Left kidney (tissue), 2 donors: ENCODE results near the gene CCDC9B. TPM values are rescaled to one million over a fixed set of nuclear protein-coding genes. Genes with fewer than 3 reads are reported as not detected.

ENCODE experiments used
- DNase-seq: peaks from one replicate; pipeline ENCODE4 v3.0.0-alpha.2; 2013
- polyA plus RNA-seq: library from polyadenylated mRNA; unstranded; fragments of 120-200 nt; gene quantifications from one replicate; pipeline ENCODE4 v1.2.1, GENCODE V29; 2013; ENCODE audit not compliant: insufficient read length

The CCDC9B gene
- polyA plus RNA-seq, 1 donor, result 6.3 TPM

GRCh38 chr15:40293006-40293405 is 47.7 kb downstream of the CCDC9B start:
- no peak for DNase-seq

- no peak for DNase-seq
These were observed 48.5 kb downstream of the CCDC9B start for GRCh38 chr15:40292246-40292645.

GRCh38 chr15:40290918-40291574 is 49.7 kb downstream of the CCDC9B start:
- no peak for DNase-seq

- no peak for DNase-seq
These were observed 50.2 kb downstream of the CCDC9B start for GRCh38 chr15:40290545-40290917.

DNA sequence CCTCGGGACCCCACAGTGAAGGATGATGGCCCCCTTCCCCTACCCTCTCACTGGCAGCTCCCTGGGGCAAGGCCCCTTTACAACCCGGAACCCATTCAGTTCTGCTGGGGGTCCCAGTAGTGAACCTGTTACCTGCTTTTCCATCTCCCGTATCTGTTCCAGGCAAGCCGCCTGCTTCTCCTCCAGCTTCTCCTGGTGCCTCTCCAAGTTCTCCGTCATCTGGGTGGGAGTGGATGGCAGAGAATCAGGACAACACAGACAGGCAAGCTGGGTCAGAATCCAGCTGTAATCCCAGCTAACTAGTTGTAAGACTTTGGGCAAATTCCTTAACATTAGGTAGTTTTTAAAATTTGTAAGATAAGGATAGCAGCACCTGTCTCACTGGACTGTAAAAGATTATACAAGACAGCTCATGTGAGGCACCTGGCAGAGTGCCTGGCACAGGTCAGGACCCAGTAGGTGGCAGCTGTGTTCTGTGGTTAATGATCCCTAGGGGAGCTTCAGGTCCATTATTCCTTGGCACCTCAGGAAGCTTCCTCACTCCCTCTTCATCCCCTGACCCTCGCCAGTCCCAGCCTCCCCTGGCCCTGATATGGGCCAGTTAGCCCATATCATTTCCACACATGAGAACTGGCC is 51.5 kb downstream of the CCDC9B start:
- DNase-seq, result no peak

- DNase-seq, result no peak
These were observed 52.8 kb downstream of the CCDC9B start for GRCh38 chr15:40287968-40288367.

DNA sequence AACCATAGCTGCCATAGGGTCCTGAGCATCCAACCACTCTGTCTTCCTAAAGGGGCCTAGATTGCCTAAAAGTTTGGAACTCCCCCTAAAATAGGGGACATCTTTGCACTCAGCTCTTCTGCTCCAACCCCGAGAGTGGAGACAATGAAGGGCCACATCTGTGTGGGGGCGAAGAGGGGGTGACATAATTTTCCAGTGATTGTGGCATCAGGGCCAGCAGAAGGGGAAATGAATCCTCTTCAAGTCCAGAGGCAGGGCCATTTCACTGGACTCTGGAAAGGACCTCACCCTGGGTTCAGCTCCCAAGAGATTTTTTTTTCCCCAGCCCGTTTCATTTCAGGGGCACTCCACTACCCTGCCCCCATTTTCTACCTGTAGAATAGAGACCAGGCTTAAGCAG is 53.2 kb downstream of the CCDC9B start:
- DNase-seq, result no peak

DNA sequence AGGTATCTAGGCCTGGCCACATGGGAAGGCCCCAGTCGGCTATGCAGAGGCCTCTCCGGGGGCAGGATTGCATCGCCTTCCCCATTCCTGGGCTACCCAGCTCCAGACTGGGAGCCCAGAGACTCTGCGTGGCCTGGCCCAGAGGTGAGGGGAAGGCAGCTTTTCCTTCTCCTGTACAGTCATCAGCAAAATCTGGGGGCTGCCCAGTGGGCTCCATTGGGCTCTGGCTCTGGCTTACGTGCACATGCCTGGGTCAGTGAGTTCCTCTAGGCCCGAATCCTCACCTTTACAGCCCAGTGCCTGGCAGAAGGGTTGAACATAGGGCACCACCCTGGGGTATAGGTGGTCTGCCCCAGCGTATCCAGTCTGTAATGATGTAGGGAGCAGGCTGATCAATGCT is 53.9 kb downstream of the CCDC9B start:
- no peak for DNase-seq

DNA sequence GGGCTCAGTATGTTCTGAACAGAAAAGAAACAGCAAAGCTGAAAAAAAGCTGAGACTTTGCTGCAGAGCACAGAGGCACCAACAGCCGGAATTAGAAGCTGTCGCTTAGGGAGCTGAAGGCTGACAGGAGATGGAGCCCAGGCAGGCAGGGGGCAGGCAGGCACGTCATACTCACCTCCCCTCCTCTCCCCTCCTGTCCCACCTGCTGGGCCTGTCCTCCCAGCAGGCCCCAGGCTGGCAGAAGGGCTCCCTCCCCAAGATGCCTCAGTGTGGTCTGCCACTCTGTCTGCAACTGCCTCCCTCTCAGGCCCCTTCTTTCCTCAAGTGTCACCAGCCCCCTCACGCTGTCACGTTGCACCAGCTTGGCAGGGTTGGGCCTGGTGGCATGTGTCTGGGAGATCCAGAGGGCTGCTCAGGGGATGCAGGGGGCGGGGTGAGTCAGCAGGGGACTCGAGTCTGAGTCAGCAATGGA is 54.6 kb downstream of the CCDC9B start:
- DNase-seq, result no peak

- no peak for DNase-seq
These were observed 55.2 kb downstream of the CCDC9B start for GRCh38 chr15:40285554-40286011.

- no peak for DNase-seq
These were observed 55.6 kb downstream of the CCDC9B start for GRCh38 chr15:40285151-40285550.

GRCh38 chr15:40283615-40284300 is 57.0 kb downstream of the CCDC9B start:
- DNase-seq, result no peak

- no peak for DNase-seq
These were observed 57.7 kb downstream of the CCDC9B start, which contains the start of gene ANKRD63 for GRCh38 chr15:40282869-40283614. Gene ANKRD63, minus strand, starts transcription at chr15:40283064. Its CDS starts 478 bp downstream, at chr15:40282586.

DNA sequence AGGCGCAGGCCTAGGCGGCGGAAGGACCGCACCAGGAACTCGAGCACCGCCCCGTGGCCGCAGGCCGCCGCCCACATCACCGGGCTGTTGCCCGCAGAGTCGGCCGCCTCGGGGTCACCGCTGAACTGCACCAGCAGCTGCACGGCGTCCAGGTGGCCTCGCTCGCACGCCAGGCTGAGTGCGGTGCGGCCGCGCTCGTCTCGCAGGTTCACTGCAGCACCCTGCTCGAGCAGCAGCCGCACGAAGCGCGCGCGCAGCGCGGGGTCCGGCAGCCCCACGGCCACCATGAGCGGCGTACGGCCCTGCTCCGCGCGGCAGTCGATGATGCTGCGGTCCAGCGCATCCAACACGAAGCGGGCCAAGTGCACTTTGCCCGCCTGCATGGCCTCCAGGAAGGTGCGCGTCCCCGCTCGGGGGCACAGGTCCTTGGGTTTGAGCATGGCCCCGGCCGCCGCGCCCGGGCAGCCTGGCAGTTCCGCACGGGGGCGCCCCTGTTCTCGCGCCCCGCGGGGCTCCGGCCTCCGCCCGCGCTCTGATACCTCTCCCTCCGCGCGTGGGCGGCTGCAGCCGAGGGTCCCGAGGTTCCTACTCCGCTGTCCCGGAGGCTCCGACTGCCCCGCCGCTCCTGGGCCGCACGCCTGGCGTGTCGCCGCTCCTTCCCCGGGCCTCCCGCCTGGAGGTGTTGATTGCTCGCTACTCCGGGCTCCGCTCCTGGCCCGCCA is 58.4 kb downstream of the CCDC9B start:
- no peak for DNase-seq

GRCh38 chr15:40281801-40282146 is 59.0 kb downstream of the CCDC9B start:
- DNase-seq, result no peak

Other genes with a start within 250 kb of the CCDC9B start
- 45.3 TPM for gene BMF, start 232.1 kb downstream of the CCDC9B start, polyA plus RNA-seq
- 45.9 TPM for gene BUB1B, start 179.9 kb downstream of the CCDC9B start, polyA plus RNA-seq
- gene PAK6, start 101.9 kb downstream of the CCDC9B start, polyA plus RNA-seq, result 6.5 TPM
- gene ANKRD63, start 57.9 kb downstream of the CCDC9B start, polyA plus RNA-seq, result 0.17 TPM
- gene PLCB2, start 33.0 kb downstream of the CCDC9B start, polyA plus RNA-seq, result 10.8 TPM
- gene INAFM2, start 17.2 kb downstream of the CCDC9B start, polyA plus RNA-seq, result 15.6 TPM
- not detected for gene PHGR1, start 10.1 kb upstream of the CCDC9B start, polyA plus RNA-seq
- gene DISP2, start 17.3 kb upstream of the CCDC9B start, polyA plus RNA-seq, result 0.35 TPM
- 46.4 TPM for gene KNSTRN, start 41.8 kb upstream of the CCDC9B start, polyA plus RNA-seq
- gene IVD, start 64.9 kb upstream of the CCDC9B start, polyA plus RNA-seq, result 103 TPM
- 22.8 TPM for gene BAHD1, start 100.0 kb upstream of the CCDC9B start, polyA plus RNA-seq
- gene CHST14, start 130.0 kb upstream of the CCDC9B start, polyA plus RNA-seq, result 31.3 TPM
- 31.8 TPM for gene CCDC32, start 224.1 kb upstream of the CCDC9B start, polyA plus RNA-seq
- 9.2 TPM for gene RPUSD2, start 228.4 kb upstream of the CCDC9B start, polyA plus RNA-seq